ENCODE measurements around the gene SUGP2.

Gene SUGP2

DNA sequence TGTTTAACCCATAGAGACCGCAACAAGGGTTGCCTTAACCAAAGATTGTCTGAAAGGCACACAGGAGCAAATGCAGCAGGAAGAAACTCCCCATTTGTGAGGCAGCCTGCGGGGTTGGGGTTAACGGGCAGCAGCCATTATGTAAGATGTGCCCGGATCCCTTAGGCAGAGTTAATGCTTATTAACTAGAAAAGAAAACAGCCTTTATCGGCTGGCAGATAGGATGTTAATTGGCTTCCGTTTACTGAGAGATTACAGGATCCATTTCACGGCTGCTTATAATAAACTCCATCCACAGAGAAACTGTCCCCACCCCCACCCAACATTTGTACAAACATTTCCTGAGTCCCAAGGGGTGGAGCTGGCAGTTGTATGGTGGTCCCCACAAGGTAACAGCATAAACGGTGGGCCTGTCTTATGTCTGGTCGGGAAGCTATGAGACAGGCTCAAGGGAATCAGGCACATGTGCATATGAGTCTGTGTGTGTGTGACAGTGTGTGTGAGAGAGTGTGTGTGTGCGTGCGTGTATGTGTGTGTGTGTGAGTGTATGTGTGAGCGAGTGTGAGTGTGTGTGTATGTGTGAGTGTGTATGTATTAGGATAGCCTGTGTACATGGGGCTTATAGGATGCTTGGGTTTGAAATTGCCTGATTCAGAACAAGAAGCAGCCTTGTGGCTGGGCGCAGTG, 41.0 kb upstream of the SUGP2 start:
- Histone ChIP-seq H3K27ac (no peak overlapping the region), H3K4me3 (no peak overlapping the region)
- no peak for DNase-seq (ENCODE audit: low spot score)
- TF ChIP-seq, protein P1, sequence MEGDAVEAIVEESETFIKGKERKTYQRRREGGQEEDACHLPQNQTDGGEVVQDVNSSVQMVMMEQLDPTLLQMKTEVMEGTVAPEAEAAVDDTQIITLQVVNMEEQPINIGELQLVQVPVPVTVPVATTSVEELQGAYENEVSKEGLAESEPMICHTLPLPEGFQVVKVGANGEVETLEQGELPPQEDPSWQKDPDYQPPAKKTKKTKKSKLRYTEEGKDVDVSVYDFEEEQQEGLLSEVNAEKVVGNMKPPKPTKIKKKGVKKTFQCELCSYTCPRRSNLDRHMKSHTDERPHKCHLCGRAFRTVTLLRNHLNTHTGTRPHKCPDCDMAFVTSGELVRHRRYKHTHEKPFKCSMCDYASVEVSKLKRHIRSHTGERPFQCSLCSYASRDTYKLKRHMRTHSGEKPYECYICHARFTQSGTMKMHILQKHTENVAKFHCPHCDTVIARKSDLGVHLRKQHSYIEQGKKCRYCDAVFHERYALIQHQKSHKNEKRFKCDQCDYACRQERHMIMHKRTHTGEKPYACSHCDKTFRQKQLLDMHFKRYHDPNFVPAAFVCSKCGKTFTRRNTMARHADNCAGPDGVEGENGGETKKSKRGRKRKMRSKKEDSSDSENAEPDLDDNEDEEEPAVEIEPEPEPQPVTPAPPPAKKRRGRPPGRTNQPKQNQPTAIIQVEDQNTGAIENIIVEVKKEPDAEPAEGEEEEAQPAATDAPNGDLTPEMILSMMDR (IDR thresholded peaks at IDR 0.05) = no peak

DNA sequence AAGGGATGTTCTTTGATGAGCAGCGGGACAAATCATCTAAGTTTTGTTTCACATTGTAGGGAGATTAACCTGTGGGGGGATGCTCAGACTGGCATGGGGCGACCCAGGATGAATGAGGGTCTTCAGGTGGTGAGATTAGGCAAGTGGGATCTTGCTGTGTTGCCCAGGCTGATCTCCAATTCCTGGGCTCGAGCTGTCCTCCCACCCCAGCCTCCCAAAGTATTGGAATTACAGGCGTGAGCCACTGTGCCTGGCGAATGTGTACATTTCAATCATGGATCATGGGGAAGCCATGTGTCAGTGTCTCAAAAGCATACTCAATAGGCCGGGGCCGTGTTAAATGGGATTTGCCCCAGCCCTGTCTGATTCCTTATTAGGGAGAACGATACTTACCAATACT, 38.6 kb upstream of the SUGP2 start:
- H3K27ac ChIP-seq = no peak overlapping the region
- no peak for DNase-seq (ENCODE audit: low spot score)
- no peak overlapping the region for H3K4me3 ChIP-seq
- TF ChIP-seq, protein P1 (IDR thresholded peaks at IDR 0.05) = no peak

DNA sequence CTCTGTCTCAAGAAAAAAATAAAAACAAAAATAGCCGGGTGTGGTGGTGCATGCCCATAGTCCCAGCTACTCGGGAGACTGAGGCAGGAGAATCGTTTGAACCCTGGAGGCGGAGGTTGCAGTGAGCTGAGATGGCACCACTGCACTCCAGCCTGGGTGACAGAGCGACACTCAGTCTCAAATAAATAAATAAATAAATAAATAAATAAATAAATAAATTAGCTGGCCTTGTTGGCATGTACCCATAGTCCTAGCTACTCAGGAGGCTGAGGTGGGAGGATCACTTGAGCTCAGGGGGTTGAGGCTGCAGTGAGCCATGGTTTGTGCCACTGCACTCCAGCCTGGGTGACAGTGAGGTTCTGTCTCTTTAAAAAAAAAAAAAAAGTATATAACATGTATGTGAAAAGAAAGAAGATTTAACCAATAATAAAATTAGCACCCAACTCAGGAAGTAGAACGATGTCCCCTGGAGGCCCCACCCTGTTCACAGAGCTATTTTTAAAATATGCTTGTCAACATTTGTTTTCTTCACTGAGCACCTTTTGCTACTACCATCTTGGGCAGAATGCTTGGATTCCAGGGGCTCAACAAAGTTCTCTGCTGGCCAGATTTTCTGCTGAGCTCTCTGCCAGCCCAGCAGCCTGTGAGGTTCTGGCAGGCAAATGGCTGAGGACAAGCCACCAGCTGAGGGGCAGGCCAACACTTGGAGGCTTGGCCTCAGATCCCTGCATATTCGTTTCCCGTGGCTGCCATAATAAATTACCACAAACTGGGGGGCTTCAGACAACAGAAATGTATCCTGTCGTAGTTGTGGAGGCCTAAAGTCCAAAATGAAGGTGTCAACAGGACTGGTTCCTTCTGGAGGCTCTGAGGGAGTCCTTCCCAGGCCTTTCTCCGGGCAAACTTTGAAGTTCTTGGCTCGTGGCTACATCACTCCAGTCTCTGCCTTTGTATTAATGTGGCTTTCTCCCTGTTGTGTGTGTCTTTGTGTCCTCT, 35.6 kb upstream of the SUGP2 start:
- H3K27ac ChIP-seq = peak overlapping the region; percentile 26 to 46
- DNase-seq (ENCODE audit: low spot score) = no peak
- no peak overlapping the region for H3K4me3 ChIP-seq
- TF ChIP-seq, protein P1 (IDR thresholded peaks at IDR 0.05) = no peak

DNA sequence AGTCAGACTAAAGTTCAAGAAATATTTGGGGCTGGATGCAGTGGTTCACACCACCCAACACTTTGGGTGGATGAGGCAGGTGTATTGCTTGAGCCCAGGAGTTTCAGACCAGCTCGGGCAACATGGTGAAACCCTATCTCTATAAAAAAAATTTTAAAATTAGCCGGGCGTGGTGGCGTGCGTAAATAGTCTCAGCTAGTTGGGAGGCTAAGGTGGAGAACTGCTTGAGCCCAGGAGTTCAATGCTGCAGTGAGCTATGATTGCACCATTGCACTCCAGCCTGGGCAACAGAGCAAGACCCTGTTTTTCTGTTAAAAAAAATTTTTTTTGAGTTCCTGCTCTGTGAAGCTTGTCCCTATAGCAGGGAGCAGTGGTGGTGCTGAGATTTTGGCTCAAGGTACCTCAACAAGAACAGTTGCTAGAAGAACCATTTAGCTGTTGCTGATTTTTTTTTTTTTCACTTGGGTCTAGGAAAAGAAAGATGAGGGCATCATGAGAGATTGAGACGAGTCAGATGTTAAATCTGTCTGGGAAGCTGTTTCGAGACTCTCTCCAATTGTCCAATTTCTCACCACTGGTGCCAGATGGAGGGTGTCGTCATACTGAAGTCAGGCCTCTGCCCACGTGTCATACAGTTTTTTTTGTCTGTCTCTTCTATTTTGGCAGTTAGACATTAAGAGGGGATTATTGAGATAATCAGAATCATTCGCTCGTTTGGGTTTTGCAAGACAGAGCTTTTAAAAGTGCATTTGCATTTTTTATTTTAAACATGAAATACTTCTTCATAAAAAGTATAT, 34.2 kb upstream of the SUGP2 start:
- Histone ChIP-seq H3K27ac (no peak overlapping the region), H3K4me3 (no peak overlapping the region)
- DNase-seq (ENCODE audit: low spot score) = no peak
- TF ChIP-seq, protein P1 (IDR thresholded peaks at IDR 0.05) = no peak

DNA sequence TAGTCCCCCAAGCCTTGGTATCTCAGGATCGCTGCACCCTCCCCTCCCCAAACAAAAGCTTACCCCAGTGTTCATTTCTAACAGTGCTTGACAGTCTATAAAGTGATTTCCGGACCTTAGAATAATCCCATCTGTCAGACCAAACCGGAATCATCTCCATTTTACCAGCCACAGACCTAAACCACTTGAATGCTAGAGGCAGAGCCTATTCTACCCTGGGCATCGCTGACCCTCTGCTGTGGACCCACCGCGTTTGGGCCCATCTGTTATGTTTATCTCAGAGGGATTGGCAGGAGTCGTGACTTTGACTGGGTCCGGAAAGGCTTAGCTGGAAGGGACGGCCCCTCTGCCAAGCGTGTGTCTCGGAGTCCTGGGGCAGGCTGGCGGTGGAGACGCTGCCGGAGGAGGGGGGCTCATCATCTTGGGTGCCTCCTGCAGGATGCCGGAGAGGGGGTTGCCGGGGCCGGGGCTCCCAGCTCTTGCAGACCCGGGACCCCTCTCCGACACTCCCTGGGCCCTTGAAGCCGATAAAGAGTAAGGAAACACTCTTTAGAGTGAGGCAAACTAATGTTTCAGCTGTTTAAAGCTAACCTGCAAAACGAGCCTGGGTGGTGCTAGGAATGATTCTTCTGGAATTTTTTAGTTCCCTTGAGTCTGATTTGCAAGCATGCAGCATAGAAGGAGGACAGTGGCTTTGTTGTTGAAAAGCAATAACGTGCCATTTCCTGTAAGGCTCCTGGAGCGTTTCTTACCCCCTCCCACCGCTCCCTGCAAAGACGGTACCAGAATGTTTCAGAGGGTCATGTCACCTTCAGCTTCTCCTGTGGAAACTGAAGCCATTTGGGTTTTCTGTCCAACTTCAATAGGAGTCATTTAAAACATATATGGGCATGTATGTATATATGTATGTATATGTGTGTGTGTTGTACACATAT, 31.8 kb upstream of the SUGP2 start:
- Histone ChIP-seq H3K4me3 (peak overlapping the region; percentile 100), H3K27ac (peak overlapping the region in 1 of 2 donors; percentile 94)
- TF ChIP-seq, protein P1 (IDR thresholded peaks at IDR 0.05) = no peak
- no peak for DNase-seq (ENCODE audit: low spot score)

All from coronary artery (tissue), 2 donors.